Neural cell (in vitro differentiated cells): ENCODE results near the gene ELK3. TPM values are rescaled to one million over a fixed set of nuclear protein-coding genes. Genes with fewer than 3 reads are reported as not detected.
"Not testable (repeated sequence)": the region's sequence is repeated elsewhere in the genome, so short reads cannot be mapped to it uniquely, and the experiment has no call there.

ENCODE experiments used
- H2AFZ ChIP-seq: fragments of 200-600, 300-800 bp; sonication (generic), shearing (Covaris generic); 2 replicates; pipeline ENCODE4 v1.6.0; 2014; ENCODE audit warnings: low read depth, mild to moderate bottlenecking, antibody characterized with exemption, low read length, moderate library complexity
- H3F3A ChIP-seq: fragments of 200-600 bp; shearing (Covaris generic); 2 replicates; pipeline ENCODE4 v1.6.1; 2016; ENCODE audit warnings: mild to moderate bottlenecking, moderate library complexity, mixed read lengths, antibody characterized with exemption, low read length; ENCODE audit not compliant: insufficient read depth, poor library complexity, severe bottlenecking
- H3K27ac ChIP-seq: fragments of 200-600, 300-800 bp; sonication (generic), shearing (Covaris generic); 2 replicates; pipeline ENCODE4 v1.5.1; 2014; ENCODE audit warnings: mild to moderate bottlenecking, low read length, moderate library complexity
- H3K27me3 ChIP-seq: fragments of 300-800, 200-600 bp; sonication (generic), shearing (Covaris generic); 2 replicates; pipeline ENCODE4 v1.6.0; 2014; ENCODE audit warnings: mild to moderate bottlenecking, low read depth, low read length, moderate library complexity; ENCODE audit not compliant: insufficient read depth
- H3K36me3 ChIP-seq: fragments of 300-800, 200-600 bp; sonication (generic), shearing (Covaris generic); 2 replicates; pipeline ENCODE4 v1.5.1; 2014; ENCODE audit warnings: mild to moderate bottlenecking, antibody characterized with exemption, low read length, moderate library complexity; ENCODE audit not compliant: insufficient read depth
- H3K4me2 ChIP-seq: fragments of 300-800, 200-600 bp; sonication (generic), shearing (Covaris generic); 2 replicates; pipeline ENCODE4 v1.6.0; 2014; ENCODE audit warnings: mild to moderate bottlenecking, low read length
- H3K4me3 ChIP-seq: fragments of 300-800, 200-600 bp; sonication (generic), shearing (Covaris generic); 2 replicates; pipeline ENCODE4 v1.5.1; 2014; ENCODE audit warnings: mild to moderate bottlenecking, low read length, moderate library complexity
- H3K79me2 ChIP-seq: fragments of 200-600 bp; shearing (Covaris generic); replicated peaks from 2 replicates; pipeline ENCODE4 v1.6.0; 2014; ENCODE audit warnings: mild to moderate bottlenecking, low read length, moderate library complexity; ENCODE audit not compliant: insufficient read depth
- H3K9ac ChIP-seq: fragments of 300-800, 200-600 bp; sonication (generic), shearing (Covaris generic); 2 replicates; pipeline ENCODE4 v1.6.1; 2016; ENCODE audit warnings: mild to moderate bottlenecking, low read length, mixed read lengths
- H3K9me2 ChIP-seq: fragments of 200-600 bp; shearing (Covaris generic); 2 replicates; pipeline ENCODE4 v1.6.1; 2016; ENCODE audit warnings: mild to moderate bottlenecking, low read length, mixed read lengths; ENCODE audit not compliant: insufficient read depth
- H3K9me3 ChIP-seq: fragments of 200-600, 300-800 bp; sonication (generic), shearing (Covaris generic); 2 replicates; pipeline ENCODE4 v1.6.1; 2016; ENCODE audit warnings: mild to moderate bottlenecking, mixed run types, low read length, moderate library complexity, mixed read lengths
- H4K20me1 ChIP-seq: fragments of 200-600 bp; shearing (Covaris generic); 2 replicates; pipeline ENCODE4 v1.6.1; 2016; ENCODE audit warnings: mild to moderate bottlenecking, mixed run types; ENCODE audit not compliant: insufficient read depth
- EP300 ChIP-seq: fragments of 450-650 bp; conservative IDR thresholded peaks from 2 replicates; pipeline ENCODE4 v1.6.1; 2014; ENCODE audit warnings: antibody characterized with exemption, mild to moderate bottlenecking, moderate library complexity; ENCODE audit not compliant: poor library complexity, severe bottlenecking
- EZH2 ChIP-seq: fragments of 200-600, 300-800 bp; shearing (Covaris generic), sonication (generic); IDR thresholded peaks from 2 replicates; pipeline ENCODE4 v1.6.1; 2014; ENCODE audit warnings: antibody characterized with exemption, low read length, borderline replicate concordance, mild to moderate bottlenecking; ENCODE audit not compliant: insufficient read depth, poor library complexity, severe bottlenecking
- MXI1 ChIP-seq: fragments of 450-650 bp; conservative IDR thresholded peaks from 2 replicates; pipeline ENCODE4 v1.6.1; 2014; ENCODE audit warnings: antibody characterized with exemption, mild to moderate bottlenecking; ENCODE audit not compliant: poor library complexity, severe bottlenecking
- POLR2AphosphoS5 ChIP-seq: IDR thresholded peaks from 2 replicates; pipeline ENCODE4 v1.6.1; 2012
- RAD21 ChIP-seq: fragments of 450-650 bp; conservative IDR thresholded peaks from 2 replicates; pipeline ENCODE4 v1.6.1; 2014; ENCODE audit warnings: antibody characterized with exemption, mild to moderate bottlenecking, moderate library complexity
- SMC3 ChIP-seq: fragments of 450-650 bp; conservative IDR thresholded peaks from 2 replicates; pipeline ENCODE4 v1.6.1; 2014; ENCODE audit warnings: antibody characterized with exemption, mild to moderate bottlenecking, moderate library complexity; ENCODE audit not compliant: poor library complexity
- TAF1 ChIP-seq: IDR thresholded peaks from 2 replicates; pipeline ENCODE4 v1.6.1; 2012; ENCODE audit warnings: low read depth
- polyA plus RNA-seq: library from polyadenylated mRNA; depleted of rRNA; stranded (reverse); fragments of >200 nt; gene quantifications from 2 replicates; pipeline ENCODE4 v1.2.3, GENCODE V29; 2014
- TF ChIP-seq, protein P1 (sequence below): IDR thresholded peaks from 2 replicates; pipeline ENCODE4 v1.6.1; 2012; ENCODE audit warnings: borderline replicate concordance
- TF ChIP-seq, protein P2 (sequence below): fragments of 450-650 bp; IDR thresholded peaks from 2 replicates; pipeline ENCODE4 v1.5.1; 2014; ENCODE audit warnings: antibody characterized with exemption, mild to moderate bottlenecking, moderate library complexity; ENCODE audit not compliant: poor library complexity, severe bottlenecking

The ELK3 gene
- polyA plus RNA-seq, 1 donor from 2014 or later = 0.10 TPM

DNA sequence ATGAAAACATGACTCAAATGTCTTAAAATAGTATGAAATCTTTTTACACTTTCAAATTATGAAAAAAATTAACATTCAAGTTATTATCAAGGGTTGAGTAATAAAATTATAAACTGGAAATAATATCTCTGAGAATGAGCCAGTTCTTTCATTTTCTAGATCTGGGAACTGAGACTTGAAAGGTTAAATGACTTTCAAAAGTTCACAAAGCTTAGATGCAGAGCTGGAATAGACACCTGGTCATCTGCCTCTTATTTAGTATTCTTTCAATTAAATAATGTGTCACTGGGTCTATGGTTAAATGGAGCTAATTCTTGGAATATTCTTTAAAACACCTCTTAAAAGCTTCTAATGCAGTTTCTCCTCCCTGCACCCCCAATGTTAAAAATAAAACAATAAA lies 119.4 kb downstream of the ELK3 start:
- H3K36me3 ChIP-seq = no peaks in the 10 kb centered on the region
- H3K9ac ChIP-seq = no peak overlapping the region
- H3F3A ChIP-seq = peaks cover 3% of the 10 kb centered on the region
- H3K9me2 ChIP-seq = no peaks in the 10 kb centered on the region
- H3K27ac ChIP-seq = no peak overlapping the region
- TF ChIP-seq, protein P1, sequence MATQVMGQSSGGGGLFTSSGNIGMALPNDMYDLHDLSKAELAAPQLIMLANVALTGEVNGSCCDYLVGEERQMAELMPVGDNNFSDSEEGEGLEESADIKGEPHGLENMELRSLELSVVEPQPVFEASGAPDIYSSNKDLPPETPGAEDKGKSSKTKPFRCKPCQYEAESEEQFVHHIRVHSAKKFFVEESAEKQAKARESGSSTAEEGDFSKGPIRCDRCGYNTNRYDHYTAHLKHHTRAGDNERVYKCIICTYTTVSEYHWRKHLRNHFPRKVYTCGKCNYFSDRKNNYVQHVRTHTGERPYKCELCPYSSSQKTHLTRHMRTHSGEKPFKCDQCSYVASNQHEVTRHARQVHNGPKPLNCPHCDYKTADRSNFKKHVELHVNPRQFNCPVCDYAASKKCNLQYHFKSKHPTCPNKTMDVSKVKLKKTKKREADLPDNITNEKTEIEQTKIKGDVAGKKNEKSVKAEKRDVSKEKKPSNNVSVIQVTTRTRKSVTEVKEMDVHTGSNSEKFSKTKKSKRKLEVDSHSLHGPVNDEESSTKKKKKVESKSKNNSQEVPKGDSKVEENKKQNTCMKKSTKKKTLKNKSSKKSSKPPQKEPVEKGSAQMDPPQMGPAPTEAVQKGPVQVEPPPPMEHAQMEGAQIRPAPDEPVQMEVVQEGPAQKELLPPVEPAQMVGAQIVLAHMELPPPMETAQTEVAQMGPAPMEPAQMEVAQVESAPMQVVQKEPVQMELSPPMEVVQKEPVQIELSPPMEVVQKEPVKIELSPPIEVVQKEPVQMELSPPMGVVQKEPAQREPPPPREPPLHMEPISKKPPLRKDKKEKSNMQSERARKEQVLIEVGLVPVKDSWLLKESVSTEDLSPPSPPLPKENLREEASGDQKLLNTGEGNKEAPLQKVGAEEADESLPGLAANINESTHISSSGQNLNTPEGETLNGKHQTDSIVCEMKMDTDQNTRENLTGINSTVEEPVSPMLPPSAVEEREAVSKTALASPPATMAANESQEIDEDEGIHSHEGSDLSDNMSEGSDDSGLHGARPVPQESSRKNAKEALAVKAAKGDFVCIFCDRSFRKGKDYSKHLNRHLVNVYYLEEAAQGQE = no peak
- TF ChIP-seq EZH2 = no peak
- no peak for TF ChIP-seq POLR2AphosphoS5
- TF ChIP-seq SMC3 = no peak
- TF ChIP-seq TAF1 = no peak
- no peak for TF ChIP-seq RAD21
- TF ChIP-seq, protein P2, sequence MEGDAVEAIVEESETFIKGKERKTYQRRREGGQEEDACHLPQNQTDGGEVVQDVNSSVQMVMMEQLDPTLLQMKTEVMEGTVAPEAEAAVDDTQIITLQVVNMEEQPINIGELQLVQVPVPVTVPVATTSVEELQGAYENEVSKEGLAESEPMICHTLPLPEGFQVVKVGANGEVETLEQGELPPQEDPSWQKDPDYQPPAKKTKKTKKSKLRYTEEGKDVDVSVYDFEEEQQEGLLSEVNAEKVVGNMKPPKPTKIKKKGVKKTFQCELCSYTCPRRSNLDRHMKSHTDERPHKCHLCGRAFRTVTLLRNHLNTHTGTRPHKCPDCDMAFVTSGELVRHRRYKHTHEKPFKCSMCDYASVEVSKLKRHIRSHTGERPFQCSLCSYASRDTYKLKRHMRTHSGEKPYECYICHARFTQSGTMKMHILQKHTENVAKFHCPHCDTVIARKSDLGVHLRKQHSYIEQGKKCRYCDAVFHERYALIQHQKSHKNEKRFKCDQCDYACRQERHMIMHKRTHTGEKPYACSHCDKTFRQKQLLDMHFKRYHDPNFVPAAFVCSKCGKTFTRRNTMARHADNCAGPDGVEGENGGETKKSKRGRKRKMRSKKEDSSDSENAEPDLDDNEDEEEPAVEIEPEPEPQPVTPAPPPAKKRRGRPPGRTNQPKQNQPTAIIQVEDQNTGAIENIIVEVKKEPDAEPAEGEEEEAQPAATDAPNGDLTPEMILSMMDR = no peak
- no peak for TF ChIP-seq EP300
- TF ChIP-seq MXI1 = no peak
- no peaks in the 10 kb centered on the region for H3K27me3 ChIP-seq
- H4K20me1 ChIP-seq = no peaks in the 10 kb centered on the region
- no peak overlapping the region for H3K4me3 ChIP-seq
- H3K4me2 ChIP-seq = no peak overlapping the region
- no peaks in the 10 kb centered on the region for H3K9me3 ChIP-seq
- peaks cover 6% of the 10 kb centered on the region for H3K79me2 ChIP-seq
- no peak overlapping the region for H2AFZ ChIP-seq

DNA sequence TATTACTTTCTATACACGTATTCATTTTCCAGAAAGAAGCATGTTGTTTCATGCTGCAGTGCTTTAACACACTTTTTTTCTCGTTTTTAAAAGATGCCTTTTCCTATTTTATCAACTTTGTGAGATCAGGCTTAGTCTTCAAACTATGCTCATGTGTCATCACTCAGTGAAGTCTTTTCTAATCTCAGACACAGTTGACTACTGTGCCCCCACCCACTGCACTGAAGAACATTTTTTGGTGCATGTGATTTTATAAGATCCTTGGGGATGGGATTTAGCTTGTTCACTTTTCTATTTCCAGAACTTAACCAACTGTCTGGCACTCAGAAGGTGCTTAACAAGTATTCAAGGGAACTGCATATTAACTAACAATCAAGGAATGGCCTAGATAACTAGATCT lies 120.5 kb downstream of the ELK3 start:
- Histone ChIP-seq H3K27ac (no peak overlapping the region), H3K9me3 (no peaks in the 10 kb centered on the region), H3K9ac (no peak overlapping the region), H3F3A (no peaks in the 10 kb centered on the region), H3K27me3 (no peaks in the 10 kb centered on the region), H3K79me2 (peaks cover 6% of the 10 kb centered on the region), H3K4me2 (no peak overlapping the region), H4K20me1 (no peaks in the 10 kb centered on the region), H3K4me3 (no peak overlapping the region), H3K36me3 (no peaks in the 10 kb centered on the region), H2AFZ (no peak overlapping the region), H3K9me2 (no peaks in the 10 kb centered on the region)
- TF ChIP-seq SMC3 (no peak), RAD21 (no peak), EZH2 (no peak), TAF1 (no peak), EP300 (no peak), MXI1 (no peak), POLR2AphosphoS5 (no peak)
- TF ChIP-seq, protein P1 = no peak
- TF ChIP-seq, protein P2 = no peak

DNA sequence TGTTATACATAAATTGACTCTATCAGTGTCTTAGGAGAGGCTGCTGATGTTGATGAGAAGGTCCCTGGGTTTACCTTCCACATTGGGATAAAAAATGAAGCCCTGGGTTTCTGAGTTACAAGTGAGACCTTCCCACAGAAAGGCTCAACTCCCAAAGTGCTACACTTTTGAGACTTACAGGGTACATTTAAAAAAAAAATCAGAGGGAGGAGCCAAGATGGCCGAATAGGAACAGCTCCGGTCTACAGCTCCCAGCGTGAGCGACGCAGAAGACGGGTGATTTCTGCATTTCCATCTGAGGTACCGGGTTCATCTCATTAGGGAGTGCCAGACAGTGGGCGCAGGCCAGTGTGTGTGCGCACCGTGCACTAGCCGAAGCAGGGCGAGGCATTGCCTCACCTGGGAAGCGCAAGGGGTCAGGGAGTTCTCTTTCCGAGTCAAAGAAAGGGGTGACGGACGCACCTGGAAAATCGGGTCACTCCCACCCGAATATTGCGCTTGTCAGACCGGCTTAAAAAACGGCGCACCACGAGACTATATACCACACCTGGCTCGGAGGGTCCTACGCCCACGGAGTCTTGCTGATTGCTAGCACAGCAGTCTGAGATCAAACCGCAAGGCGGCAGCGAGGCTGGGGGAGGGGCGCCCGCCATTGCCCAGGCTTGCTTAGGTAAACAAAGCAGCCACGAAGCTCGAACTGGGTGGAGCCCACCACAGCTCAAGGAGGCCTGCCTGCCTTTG lies 121.7 kb downstream of the ELK3 start:
- not testable (repeated sequence) for H3K4me3 ChIP-seq, H3K27ac ChIP-seq, H3K9ac ChIP-seq

More for the DNA sequence above, 121.7 kb downstream of the ELK3 start:
- not testable (repeated sequence) for H3K9me3 ChIP-seq, H3K27me3 ChIP-seq, H4K20me1 ChIP-seq, H3K36me3 ChIP-seq, H2AFZ ChIP-seq, H3K9me2 ChIP-seq, H3F3A ChIP-seq, H3K4me2 ChIP-seq, H3K79me2 ChIP-seq
